Measurements from ENCODE around the gene STAT6. TPM values are rescaled to one million over a fixed set of nuclear protein-coding genes. Genes with fewer than 3 reads are reported as not detected.
"Not testable (repeated sequence)": the region's sequence is repeated elsewhere in the genome, so short reads cannot be mapped to it uniquely, and the experiment has no call there.

Gene STAT6
- total RNA-seq, 2 donors from 2014 or later, result 124 to 237 TPM

DNA sequence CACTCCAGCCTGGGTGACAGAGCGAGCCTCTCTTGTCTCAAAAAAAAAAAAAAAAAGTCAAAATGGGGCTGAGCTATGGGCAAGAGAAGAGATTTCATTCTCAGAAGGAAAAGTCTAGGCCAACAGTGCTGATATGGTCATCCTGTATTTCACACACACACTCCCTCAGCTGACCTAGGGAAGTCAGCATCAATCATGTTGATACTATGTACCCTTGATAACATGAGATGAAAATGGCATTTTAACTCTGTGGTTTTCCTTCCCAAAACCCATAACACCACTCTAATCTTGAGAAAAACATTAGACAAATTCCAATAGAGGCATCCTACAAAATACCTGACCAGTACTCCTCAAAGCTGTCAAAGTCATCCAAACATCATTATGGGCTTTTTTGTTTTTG is 30.3 kb downstream of the STAT6 start:
- Histone ChIP-seq H3K27ac (no peak overlapping the region), H3K9me3 (no peaks in the 10 kb centered on the region), H3K27me3 (replicated peaks; ENCODE audit: insufficient read depth) (no peaks in the 10 kb centered on the region), H3K4me3 (no peak overlapping the region), H3K36me3 (no peaks in the 10 kb centered on the region), H3K4me1 (replicated peaks) (peaks cover 9% of the 10 kb centered on the region)
- intact Hi-C loops (cut with DNase I), result loop anchor here (10.0 kb wide), 1 partner anchor 446 kb away; the partner anchor contains the start of gene BAZ2A
- WGBS, result 100% methylated on average over 1 of the region's 1 CpG
- TF ChIP-seq POLR2A (IDR thresholded peaks at IDR 0.05) (no peak), POLR2AphosphoS5 (IDR thresholded peaks at IDR 0.05) (no peak)
- TF ChIP-seq, protein P1, sequence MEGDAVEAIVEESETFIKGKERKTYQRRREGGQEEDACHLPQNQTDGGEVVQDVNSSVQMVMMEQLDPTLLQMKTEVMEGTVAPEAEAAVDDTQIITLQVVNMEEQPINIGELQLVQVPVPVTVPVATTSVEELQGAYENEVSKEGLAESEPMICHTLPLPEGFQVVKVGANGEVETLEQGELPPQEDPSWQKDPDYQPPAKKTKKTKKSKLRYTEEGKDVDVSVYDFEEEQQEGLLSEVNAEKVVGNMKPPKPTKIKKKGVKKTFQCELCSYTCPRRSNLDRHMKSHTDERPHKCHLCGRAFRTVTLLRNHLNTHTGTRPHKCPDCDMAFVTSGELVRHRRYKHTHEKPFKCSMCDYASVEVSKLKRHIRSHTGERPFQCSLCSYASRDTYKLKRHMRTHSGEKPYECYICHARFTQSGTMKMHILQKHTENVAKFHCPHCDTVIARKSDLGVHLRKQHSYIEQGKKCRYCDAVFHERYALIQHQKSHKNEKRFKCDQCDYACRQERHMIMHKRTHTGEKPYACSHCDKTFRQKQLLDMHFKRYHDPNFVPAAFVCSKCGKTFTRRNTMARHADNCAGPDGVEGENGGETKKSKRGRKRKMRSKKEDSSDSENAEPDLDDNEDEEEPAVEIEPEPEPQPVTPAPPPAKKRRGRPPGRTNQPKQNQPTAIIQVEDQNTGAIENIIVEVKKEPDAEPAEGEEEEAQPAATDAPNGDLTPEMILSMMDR (IDR thresholded peaks at IDR 0.05), result no peak
- DNase-seq (ENCODE audit: low spot score), result no peak

DNA sequence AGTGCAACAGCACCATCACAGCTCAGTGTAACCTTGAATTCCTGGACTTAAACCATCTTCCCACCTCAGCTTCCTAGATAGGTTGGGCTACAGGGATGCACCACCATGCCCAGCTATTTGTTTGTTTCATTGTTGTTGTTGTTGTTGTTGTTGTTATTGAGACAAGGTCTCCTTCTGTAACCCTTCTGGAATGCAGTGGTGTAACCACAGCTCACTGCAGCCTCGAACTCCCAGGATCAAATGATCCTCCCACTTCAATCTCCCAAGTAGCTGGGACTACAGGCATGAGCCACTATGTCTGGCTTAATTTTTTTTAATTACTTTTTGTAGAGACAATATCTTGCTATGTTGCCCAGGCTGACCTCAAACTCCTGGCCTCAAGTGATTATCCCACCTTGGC is 31.3 kb downstream of the STAT6 start:
- Histone ChIP-seq H3K36me3 (no peaks in the 10 kb centered on the region), H3K4me1 (replicated peaks) (peaks cover 6% of the 10 kb centered on the region), H3K27me3 (replicated peaks; ENCODE audit: insufficient read depth) (no peaks in the 10 kb centered on the region), H3K4me3 (no peak overlapping the region), H3K9me3 (no peaks in the 10 kb centered on the region), H3K27ac (peak overlapping the region; percentile 80 to 90)
- intact Hi-C loops (cut with DNase I), result loop anchor here (10.0 kb wide), 1 partner anchor 445 kb away; the partner anchor contains the start of gene BAZ2A
- no peak for DNase-seq (ENCODE audit: low spot score)
- TF ChIP-seq POLR2AphosphoS5 (IDR thresholded peaks at IDR 0.05) (no peak), POLR2A (IDR thresholded peaks at IDR 0.05) (no peak)
- TF ChIP-seq, protein P1 (IDR thresholded peaks at IDR 0.05), result no peak
- WGBS, result 87% methylated on average over 1 of the region's 1 CpG

- intact Hi-C loops (cut with DNase I), result no loop called here
- peak within 1 kb of the TSS; percentile 54 to 61 for H3K4me3 ChIP-seq
- no peaks in the 10 kb centered on the region for H3K9me3 ChIP-seq
- under 1% methylated on average over 38 of the region's 39 CpGs for WGBS
- no peaks in the 10 kb centered on the region for H3K27me3 ChIP-seq (replicated peaks; ENCODE audit: insufficient read depth)
- H3K27ac ChIP-seq, result peak within 1 kb of the TSS; percentile 80 to 90
- TF ChIP-seq POLR2AphosphoS5 (IDR thresholded peaks at IDR 0.05) (peak; percentile 99), POLR2A (IDR thresholded peaks at IDR 0.05) (peak; percentile 60)
- TF ChIP-seq, protein P1 (IDR thresholded peaks at IDR 0.05), result peak in 1 of 4 experiments; percentile 13
- peaks cover 6% of the 10 kb centered on the region for H3K4me1 ChIP-seq (replicated peaks)
- H3K36me3 ChIP-seq, result no peaks in the 10 kb centered on the region
- peak; percentile 99 for DNase-seq (ENCODE audit: low spot score)
Measured at GRCh38 chr12:57078519-57079404, 32.4 kb downstream of the STAT6 start, which contains the start of gene NEMP1. TSS of gene NEMP1 (minus strand) at chr12:57078791. CDS start at chr12:57078745, 46 bp downstream.

DNA sequence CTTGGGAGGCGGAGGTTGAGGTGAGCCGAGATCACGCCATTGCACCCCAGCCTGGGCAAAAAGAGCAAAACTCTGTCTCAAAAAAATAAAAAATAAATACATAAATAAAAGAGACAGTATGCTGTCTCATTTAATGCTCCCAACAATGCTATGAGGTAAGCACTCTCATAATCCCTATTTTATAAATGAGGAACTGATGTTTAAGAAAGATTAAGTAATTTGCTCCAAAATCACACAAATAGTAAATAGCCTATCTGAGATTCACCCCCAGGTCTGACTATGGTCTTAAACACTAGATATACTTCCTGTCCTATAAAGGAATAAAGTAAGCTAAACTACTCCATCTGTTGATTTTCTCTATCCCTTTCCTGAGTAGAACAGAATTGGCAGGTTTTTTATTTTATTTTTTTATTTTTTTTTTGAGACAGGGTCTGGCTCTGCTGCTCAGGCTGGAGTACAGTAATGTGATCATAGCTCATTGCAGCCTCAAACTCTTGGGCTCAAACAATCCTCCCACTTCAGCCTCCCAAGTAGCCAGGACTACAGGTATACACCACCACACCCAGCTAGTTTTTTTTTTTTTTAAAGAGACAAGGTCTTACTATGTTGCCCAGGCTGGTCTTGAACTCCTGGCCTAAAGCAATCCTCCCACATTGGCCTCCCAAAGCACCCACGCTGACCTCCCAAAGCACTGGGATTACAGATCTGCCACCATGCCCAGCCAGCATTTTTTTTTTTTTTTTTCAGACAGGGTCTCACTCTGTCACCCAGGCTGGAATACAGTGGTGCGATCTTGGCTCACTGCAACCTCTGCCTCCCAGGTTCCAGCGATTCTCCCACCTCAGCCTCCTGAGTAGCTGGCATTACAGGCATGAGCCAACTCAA is 37.4 kb downstream of the STAT6 start:
- intact Hi-C loops (cut with DNase I); H3K27ac ChIP-seq; H3K9me3 ChIP-seq; H3K27me3 ChIP-seq (replicated peaks; ENCODE audit: insufficient read depth); DNase-seq (ENCODE audit: low spot score); H3K36me3 ChIP-seq; H3K4me3 ChIP-seq; H3K4me1 ChIP-seq (replicated peaks): not testable (repeated sequence)
- WGBS, result 95% methylated on average over 6 of the region's 6 CpGs

- Histone ChIP-seq H3K27me3 (replicated peaks; ENCODE audit: insufficient read depth) (no peaks in the 10 kb centered on the region), H3K9me3 (no peaks in the 10 kb centered on the region), H3K4me3 (no peak overlapping the region), H3K36me3 (no peaks in the 10 kb centered on the region), H3K4me1 (replicated peaks) (no peaks in the 10 kb centered on the region), H3K27ac (no peak overlapping the region)
- intact Hi-C loops (cut with DNase I), result no loop called here
- 67% methylated on average over 2 of the region's 2 CpGs for WGBS
- TF ChIP-seq POLR2A (IDR thresholded peaks at IDR 0.05) (no peak), POLR2AphosphoS5 (IDR thresholded peaks at IDR 0.05) (no peak)
- TF ChIP-seq, protein P1 (IDR thresholded peaks at IDR 0.05), result no peak
- no peak for DNase-seq (ENCODE audit: low spot score)
Measured at GRCh38 chr12:57072661-57073060, 38.5 kb downstream of the STAT6 start.
